IPS-20b (cell line): ENCODE measurements around the gene EVC2.

Experiments
- H3K27ac ChIP-seq: one replicate; pipeline ENCODE4 v1.5.1; 2013; ENCODE audit warnings: low read length
- H3K27me3 ChIP-seq: 2 replicates; pipeline ENCODE4 v1.6.1; 2013; ENCODE audit warnings: mild to moderate bottlenecking, low read length, inconsistent platforms; ENCODE audit not compliant: insufficient read depth
- H3K36me3 ChIP-seq: 2 replicates; pipeline ENCODE4 v1.6.1; 2013; ENCODE audit warnings: low read depth, mild to moderate bottlenecking, inconsistent platforms, low read length, moderate library complexity; ENCODE audit not compliant: insufficient read depth
- H3K4me1 ChIP-seq: 2 replicates; pipeline ENCODE4 v1.6.1; 2013; ENCODE audit warnings: mild to moderate bottlenecking, control low read depth, inconsistent platforms, low read length, moderate library complexity; ENCODE audit not compliant: insufficient read depth
- H3K4me3 ChIP-seq: 2 replicates; pipeline ENCODE4 v1.5.1; 2013; ENCODE audit warnings: mild to moderate bottlenecking, low read length, inconsistent platforms
- H3K9ac ChIP-seq: 2 replicates; pipeline ENCODE4 v1.6.1; 2013; ENCODE audit warnings: low read depth, mild to moderate bottlenecking, inconsistent platforms, low read length, moderate library complexity
- H3K9me3 ChIP-seq: 2 replicates; pipeline ENCODE4 v1.6.1; 2013; ENCODE audit warnings: mild to moderate bottlenecking, low read depth, low read length, inconsistent platforms; ENCODE audit not compliant: insufficient read depth

Gene EVC2

GRCh38 chr4:5573965-5574364 lies 134.4 kb downstream of the EVC2 start:
- Histone ChIP-seq H3K27me3 (no peaks in the 10 kb centered on the region), H3K9ac (no peak overlapping the region), H3K9me3 (no peaks in the 10 kb centered on the region), H3K4me1 (no peaks in the 10 kb centered on the region), H3K4me3 (no peak overlapping the region), H3K27ac (no peak overlapping the region), H3K36me3 (peaks cover 13% of the 10 kb centered on the region; the same call in 1 of the 2 replicates)

GRCh38 chr4:5572751-5573150 lies 135.6 kb downstream of the EVC2 start:
- H3K9ac ChIP-seq, result no peak overlapping the region
- H3K27ac ChIP-seq, result no peak overlapping the region
- no peaks in the 10 kb centered on the region for H3K9me3 ChIP-seq
- no peak overlapping the region for H3K4me3 ChIP-seq
- H3K36me3 ChIP-seq, result peaks cover 13% of the 10 kb centered on the region; the same call in 1 of the 2 replicates
- H3K27me3 ChIP-seq, result no peaks in the 10 kb centered on the region
- H3K4me1 ChIP-seq, result no peaks in the 10 kb centered on the region

- Histone ChIP-seq H3K36me3 (peaks cover 13% of the 10 kb centered on the region; the same call in 1 of the 2 replicates), H3K27me3 (no peaks in the 10 kb centered on the region), H3K4me1 (no peaks in the 10 kb centered on the region), H3K27ac (no peak overlapping the region), H3K9ac (no peak overlapping the region), H3K4me3 (no peak overlapping the region), H3K9me3 (no peaks in the 10 kb centered on the region)
Measured at GRCh38 chr4:5572114-5572513, 136.2 kb downstream of the EVC2 start.

- Histone ChIP-seq H3K27me3 (no peaks in the 10 kb centered on the region), H3K27ac (no peak overlapping the region), H3K9me3 (no peaks in the 10 kb centered on the region), H3K36me3 (peaks cover 13% of the 10 kb centered on the region; the same call in 1 of the 2 replicates), H3K4me1 (no peaks in the 10 kb centered on the region), H3K4me3 (no peak overlapping the region), H3K9ac (no peak overlapping the region)
Measured at GRCh38 chr4:5571646-5572045, 136.7 kb downstream of the EVC2 start.

GRCh38 chr4:5569451-5569850 lies 138.9 kb downstream of the EVC2 start:
- H3K4me1 ChIP-seq, result no peaks in the 10 kb centered on the region
- no peak overlapping the region for H3K9ac ChIP-seq
- no peaks in the 10 kb centered on the region for H3K27me3 ChIP-seq
- no peak overlapping the region for H3K4me3 ChIP-seq
- peaks cover 12% of the 10 kb centered on the region; the same call in 1 of the 2 replicates for H3K36me3 ChIP-seq
- H3K27ac ChIP-seq, result no peak overlapping the region
- H3K9me3 ChIP-seq, result no peaks in the 10 kb centered on the region

- Histone ChIP-seq H3K9me3 (no peaks in the 10 kb centered on the region), H3K36me3 (peaks cover 7% of the 10 kb centered on the region; the same call in 1 of the 2 replicates), H3K9ac (no peak overlapping the region), H3K27me3 (no peaks in the 10 kb centered on the region), H3K4me3 (no peak overlapping the region), H3K27ac (no peak overlapping the region), H3K4me1 (no peaks in the 10 kb centered on the region)
Measured at GRCh38 chr4:5568931-5569330, 139.4 kb downstream of the EVC2 start.

GRCh38 chr4:5568336-5568735 lies 140.0 kb downstream of the EVC2 start:
- H3K9me3 ChIP-seq, result no peaks in the 10 kb centered on the region
- no peaks in the 10 kb centered on the region for H3K27me3 ChIP-seq
- H3K27ac ChIP-seq, result no peak overlapping the region
- H3K4me3 ChIP-seq, result no peak overlapping the region
- peaks cover 1% of the 10 kb centered on the region; the same call in 1 of the 2 replicates for H3K36me3 ChIP-seq
- H3K9ac ChIP-seq, result no peak overlapping the region
- no peaks in the 10 kb centered on the region for H3K4me1 ChIP-seq

- Histone ChIP-seq H3K4me1 (no peaks in the 10 kb centered on the region), H3K36me3 (no peaks in the 10 kb centered on the region), H3K27ac (no peak overlapping the region), H3K9ac (no peak overlapping the region), H3K9me3 (no peaks in the 10 kb centered on the region), H3K4me3 (no peak overlapping the region), H3K27me3 (no peaks in the 10 kb centered on the region)
Measured at GRCh38 chr4:5566991-5567390, 141.4 kb downstream of the EVC2 start.

GRCh38 chr4:5566526-5566925 lies 141.8 kb downstream of the EVC2 start:
- Histone ChIP-seq H3K9me3 (no peaks in the 10 kb centered on the region), H3K36me3 (no peaks in the 10 kb centered on the region), H3K27ac (no peak overlapping the region), H3K9ac (no peak overlapping the region), H3K27me3 (no peaks in the 10 kb centered on the region), H3K4me1 (no peaks in the 10 kb centered on the region), H3K4me3 (no peak overlapping the region)

GRCh38 chr4:5563856-5564255 lies 144.5 kb downstream of the EVC2 start:
- no peaks in the 10 kb centered on the region for H3K27me3 ChIP-seq
- H3K4me3 ChIP-seq, result no peak overlapping the region
- no peaks in the 10 kb centered on the region for H3K9me3 ChIP-seq
- H3K36me3 ChIP-seq, result no peaks in the 10 kb centered on the region
- no peak overlapping the region for H3K9ac ChIP-seq
- no peaks in the 10 kb centered on the region for H3K4me1 ChIP-seq
- no peak overlapping the region for H3K27ac ChIP-seq

- Histone ChIP-seq H3K27ac (no peak overlapping the region), H3K4me3 (no peak overlapping the region), H3K9me3 (no peaks in the 10 kb centered on the region), H3K4me1 (no peaks in the 10 kb centered on the region), H3K36me3 (no peaks in the 10 kb centered on the region), H3K27me3 (no peaks in the 10 kb centered on the region), H3K9ac (no peak overlapping the region)
Measured at GRCh38 chr4:5562476-5562875, 145.9 kb downstream of the EVC2 start.

GRCh38 chr4:5561286-5561685 lies 147.1 kb downstream of the EVC2 start:
- Histone ChIP-seq H3K9me3 (no peaks in the 10 kb centered on the region; the same call in 1 of the 2 replicates), H3K27me3 (no peaks in the 10 kb centered on the region), H3K27ac (no peak overlapping the region), H3K4me3 (no peak overlapping the region), H3K36me3 (no peaks in the 10 kb centered on the region), H3K4me1 (no peaks in the 10 kb centered on the region), H3K9ac (no peak overlapping the region)
